Transverse colon (tissue), 3 donors: ENCODE results near the gene GRIK4.

ENCODE experiments used
- POLR2A ChIP-seq: fragments of 450-650 bp; IDR thresholded peaks from one replicate; pipeline ENCODE4 v1.6.1; 2016; ENCODE audit warnings: antibody characterized with exemption, mild to moderate bottlenecking, moderate library complexity
- POLR2AphosphoS5 ChIP-seq, 3 donors: sonication (generic); formaldehyde crosslinking; IDR thresholded peaks; one replicate each; pipeline ENCODE4 v1.6.1; 2016; ENCODE audit warnings: antibody characterized with exemption in 3 of 3

GRCh38 chr11:120519474-120519873 lies 7.9 kb downstream of the GRIK4 start:
- TF ChIP-seq POLR2AphosphoS5 (IDR thresholded peaks at IDR 0.05) (no peak), POLR2A (no peak)
